Panc1 (cell line): ENCODE data around the gene MYO1B. TPM values are rescaled to one million over a fixed set of nuclear protein-coding genes. Genes with fewer than 3 reads are reported as not detected.

ENCODE experiments used
- ATAC-seq: fragments of 200-7000 bp; cut with Tn5 transposase; 2 replicates; pipeline ENCODE4 v1.9.1; 2020; ENCODE audit warnings: mild to moderate bottlenecking, moderate library complexity
- BruUV-seq: library from RNA; stranded (reverse); fragments of 400-500 nt; replicated peaks from 2 replicates; lab custom pipeline; 2021; lab: Mats Ljungman, UMichigan
- CTCF ChIA-PET: fragments of 300-600 bp; sonication (Branson Sonifier 250); formaldehyde crosslinking; loops from one replicate; lab custom pipeline; 2022; ENCODE audit warnings: antibody characterized with exemption; lab: Charles Lee
- POLR2A ChIA-PET: fragments of 300-600 bp; sonication (Branson Sonifier 250); formaldehyde crosslinking; loops from one replicate; lab custom pipeline; 2022; ENCODE audit warnings: antibody characterized with exemption; lab: Charles Lee
- DNase-seq: peaks from one replicate; pipeline ENCODE4 v3.0.0-alpha.2; 2010; ENCODE audit warnings: low read depth, low spot score
- H3K27ac ChIP-seq: 2 replicates; pipeline ENCODE4 v1.5.1; 2011; ENCODE audit warnings: mild to moderate bottlenecking, low read length, inconsistent platforms
- H3K27me3 ChIP-seq: fragments of 200-500 bp; sonication (Bioruptor generic); 2 replicates; pipeline ENCODE4 v1.6.0; 2014; ENCODE audit warnings: low read length, inconsistent platforms; ENCODE audit not compliant: control insufficient read depth, insufficient read depth
- H3K36me3 ChIP-seq: fragments of 200-500 bp; sonication (Bioruptor generic); 2 replicates; pipeline ENCODE4 v1.5.1; 2014; ENCODE audit warnings: inconsistent platforms, mild to moderate bottlenecking, low read length, moderate library complexity; ENCODE audit not compliant: control insufficient read depth, insufficient read depth
- H3K4me1 ChIP-seq: 2 replicates; pipeline ENCODE4 v1.5.1; 2011; ENCODE audit warnings: inconsistent platforms, mild to moderate bottlenecking, low read length, moderate library complexity; ENCODE audit not compliant: control insufficient read depth, insufficient read depth
- H3K4me3 ChIP-seq, 2 experiments: 2 replicates each; pipeline ENCODE4 v1.5.1; 2011 to 2012; ENCODE audit warnings: low read depth in 2 of 2, low read length in 2 of 2, mild to moderate bottlenecking in 2 of 2, inconsistent platforms in 1 of 2, moderate library complexity in 1 of 2
- H3K9me3 ChIP-seq: fragments of 200-500 bp; sonication (Bioruptor generic); 2 replicates; pipeline ENCODE4 v1.5.1; 2014; ENCODE audit warnings: low read depth, mild to moderate bottlenecking, inconsistent platforms, low read length, moderate library complexity; ENCODE audit not compliant: control insufficient read depth, insufficient read depth
- POLR2AphosphoS5 ChIP-seq: IDR thresholded peaks from 2 replicates; pipeline ENCODE4 v1.6.1; 2012; ENCODE audit warnings: mild to moderate bottlenecking, low read depth, low read length, moderate library complexity
- SIN3A ChIP-seq: IDR thresholded peaks from 2 replicates; pipeline ENCODE4 v1.6.1; 2012; ENCODE audit warnings: low read depth, mild to moderate bottlenecking, low read length, moderate library complexity, borderline replicate concordance; ENCODE audit not compliant: insufficient read depth
- TCF7L2 ChIP-seq: IDR thresholded peaks from 2 replicates; pipeline ENCODE4 v1.6.1; 2011; ENCODE audit warnings: mild to moderate bottlenecking, low read depth, low read length, inconsistent platforms
- in situ Hi-C: cut with HindIII; loops from 2 replicates; pipeline ENCODE4 v1.10.0; 2016; ENCODE audit warnings: low sequenced_read_pairs, low pct_unique_long_range_greater_than_20kb
- intact Hi-C: fragments of 100-400 bp; cut with micrococcal nuclease; formaldehyde crosslinking; loops from one replicate; pipeline ENCODE4 v1.10.0; 2022; ENCODE audit not compliant: unreplicated experiment
- total RNA-seq: library from RNA; stranded (reverse); gene quantifications from one replicate; pipeline ENCODE4 v1.2.1, GENCODE V29; 2021; ENCODE audit not compliant: unreplicated experiment
- TF ChIP-seq, protein P1 (sequence below), 2 experiments: IDR thresholded peaks; 2 replicates each; pipeline ENCODE4 v1.6.1; 2011 to 2012; ENCODE audit warnings: low read depth in 2 of 2, control low read depth in 1 of 2, low read length in 1 of 2, mild to moderate bottlenecking in 1 of 2, moderate library complexity in 1 of 2; ENCODE audit not compliant: insufficient read depth in 1 of 2
- TF ChIP-seq, protein P2 (sequence below): fragments of 450-650 bp; IDR thresholded peaks from 2 replicates; pipeline ENCODE4 v1.5.1; 2017; ENCODE audit warnings: mild to moderate bottlenecking

The MYO1B gene
- total RNA-seq, 1 experiment from 2014 or later: 51.5 TPM

DNA sequence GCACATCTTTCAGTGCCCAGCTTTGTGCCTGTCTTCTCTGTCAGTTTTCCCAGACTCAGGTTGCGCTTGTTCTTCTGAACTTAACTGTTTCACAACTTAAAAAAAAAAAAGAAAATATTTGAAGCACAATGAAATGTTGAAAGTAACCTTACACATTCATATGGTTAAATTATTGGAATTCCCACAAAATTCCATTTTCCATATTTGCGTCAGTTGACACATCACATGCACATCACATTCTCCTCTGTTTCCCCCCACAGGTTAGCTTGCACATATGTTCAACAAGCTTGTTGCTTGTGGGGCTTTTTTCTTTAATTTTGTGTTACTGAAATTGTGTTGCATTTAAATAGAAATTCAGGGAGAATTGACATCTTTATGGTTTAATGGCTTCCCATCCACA is 8.3 kb downstream of the MYO1B start:
- TF ChIP-seq SIN3A (no peak), TCF7L2 (no peak), POLR2AphosphoS5 (no peak)
- TF ChIP-seq, protein P1, sequence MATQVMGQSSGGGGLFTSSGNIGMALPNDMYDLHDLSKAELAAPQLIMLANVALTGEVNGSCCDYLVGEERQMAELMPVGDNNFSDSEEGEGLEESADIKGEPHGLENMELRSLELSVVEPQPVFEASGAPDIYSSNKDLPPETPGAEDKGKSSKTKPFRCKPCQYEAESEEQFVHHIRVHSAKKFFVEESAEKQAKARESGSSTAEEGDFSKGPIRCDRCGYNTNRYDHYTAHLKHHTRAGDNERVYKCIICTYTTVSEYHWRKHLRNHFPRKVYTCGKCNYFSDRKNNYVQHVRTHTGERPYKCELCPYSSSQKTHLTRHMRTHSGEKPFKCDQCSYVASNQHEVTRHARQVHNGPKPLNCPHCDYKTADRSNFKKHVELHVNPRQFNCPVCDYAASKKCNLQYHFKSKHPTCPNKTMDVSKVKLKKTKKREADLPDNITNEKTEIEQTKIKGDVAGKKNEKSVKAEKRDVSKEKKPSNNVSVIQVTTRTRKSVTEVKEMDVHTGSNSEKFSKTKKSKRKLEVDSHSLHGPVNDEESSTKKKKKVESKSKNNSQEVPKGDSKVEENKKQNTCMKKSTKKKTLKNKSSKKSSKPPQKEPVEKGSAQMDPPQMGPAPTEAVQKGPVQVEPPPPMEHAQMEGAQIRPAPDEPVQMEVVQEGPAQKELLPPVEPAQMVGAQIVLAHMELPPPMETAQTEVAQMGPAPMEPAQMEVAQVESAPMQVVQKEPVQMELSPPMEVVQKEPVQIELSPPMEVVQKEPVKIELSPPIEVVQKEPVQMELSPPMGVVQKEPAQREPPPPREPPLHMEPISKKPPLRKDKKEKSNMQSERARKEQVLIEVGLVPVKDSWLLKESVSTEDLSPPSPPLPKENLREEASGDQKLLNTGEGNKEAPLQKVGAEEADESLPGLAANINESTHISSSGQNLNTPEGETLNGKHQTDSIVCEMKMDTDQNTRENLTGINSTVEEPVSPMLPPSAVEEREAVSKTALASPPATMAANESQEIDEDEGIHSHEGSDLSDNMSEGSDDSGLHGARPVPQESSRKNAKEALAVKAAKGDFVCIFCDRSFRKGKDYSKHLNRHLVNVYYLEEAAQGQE (IDR thresholded peaks at IDR 0.05; ENCODE audit: insufficient read depth in 1 of 2, low read depth in 2 of 2, low read length in 1 of 2): no peak
- TF ChIP-seq, protein P2, sequence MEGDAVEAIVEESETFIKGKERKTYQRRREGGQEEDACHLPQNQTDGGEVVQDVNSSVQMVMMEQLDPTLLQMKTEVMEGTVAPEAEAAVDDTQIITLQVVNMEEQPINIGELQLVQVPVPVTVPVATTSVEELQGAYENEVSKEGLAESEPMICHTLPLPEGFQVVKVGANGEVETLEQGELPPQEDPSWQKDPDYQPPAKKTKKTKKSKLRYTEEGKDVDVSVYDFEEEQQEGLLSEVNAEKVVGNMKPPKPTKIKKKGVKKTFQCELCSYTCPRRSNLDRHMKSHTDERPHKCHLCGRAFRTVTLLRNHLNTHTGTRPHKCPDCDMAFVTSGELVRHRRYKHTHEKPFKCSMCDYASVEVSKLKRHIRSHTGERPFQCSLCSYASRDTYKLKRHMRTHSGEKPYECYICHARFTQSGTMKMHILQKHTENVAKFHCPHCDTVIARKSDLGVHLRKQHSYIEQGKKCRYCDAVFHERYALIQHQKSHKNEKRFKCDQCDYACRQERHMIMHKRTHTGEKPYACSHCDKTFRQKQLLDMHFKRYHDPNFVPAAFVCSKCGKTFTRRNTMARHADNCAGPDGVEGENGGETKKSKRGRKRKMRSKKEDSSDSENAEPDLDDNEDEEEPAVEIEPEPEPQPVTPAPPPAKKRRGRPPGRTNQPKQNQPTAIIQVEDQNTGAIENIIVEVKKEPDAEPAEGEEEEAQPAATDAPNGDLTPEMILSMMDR: no peak
- DNase-seq: no peak
- intact Hi-C loops: no loop called here
- CTCF ChIA-PET: no interaction called here
- no peak for ATAC-seq
- Histone ChIP-seq H3K27me3 (no peaks in the 10 kb centered on the region), H3K36me3 (no peaks in the 10 kb centered on the region), H3K4me1 (peaks cover 36% of the 10 kb centered on the region), H3K4me3 (no peak overlapping the region), H3K27ac (0 out of 2 replicates have a peak overlapping the region, but pooled peaks have one; percentile 15), H3K9me3 (no peaks in the 10 kb centered on the region)
- BruUV-seq: no TSS peak
- POLR2A ChIA-PET: interaction anchor here (0.7 kb wide), 1 partner anchor 217 kb away, joined by 5 read pairs; no protein-coding TSS in a partner anchor
- in situ Hi-C loops: no loop called here

DNA sequence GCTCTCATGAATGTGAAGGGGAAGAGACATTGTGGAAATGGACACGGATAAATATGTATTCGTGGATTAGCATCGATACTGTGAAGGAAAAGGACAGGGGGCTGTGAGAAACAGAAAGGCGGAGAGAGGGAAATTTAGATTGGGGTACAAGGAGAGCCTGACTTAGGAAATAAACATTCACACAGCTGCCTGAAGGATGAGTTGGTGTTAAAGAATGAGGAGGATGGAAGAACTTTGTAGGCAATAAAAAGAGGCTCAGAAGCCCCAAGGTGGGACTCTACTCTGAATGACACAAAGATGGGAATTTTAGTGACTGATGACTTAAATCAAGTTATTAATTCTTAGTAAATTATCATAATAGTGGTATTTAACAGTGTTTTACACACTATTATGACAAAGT is 10.1 kb downstream of the MYO1B start:
- H3K4me3 ChIP-seq: no peak overlapping the region
- ChIA-PET POLR2A (no interaction called here), CTCF (interaction anchor here (0.5 kb wide), 1 partner anchor 9 kb away, joined by 12 read pairs; no protein-coding TSS in a partner anchor)
- ATAC-seq (no peak), DNase-seq (no peak)
- intact Hi-C loops (no loop called here), in situ Hi-C loops (no loop called here)
- TF ChIP-seq, protein P1 (IDR thresholded peaks at IDR 0.05; ENCODE audit: insufficient read depth in 1 of 2, low read depth in 2 of 2, low read length in 1 of 2): no peak
- no peak for TF ChIP-seq POLR2AphosphoS5
- TF ChIP-seq, protein P2: no peak
- TF ChIP-seq SIN3A: no peak
- no peak for TF ChIP-seq TCF7L2
- no peaks in the 10 kb centered on the region for H3K9me3 ChIP-seq
- peaks cover 20% of the 10 kb centered on the region for H3K4me1 ChIP-seq
- no peaks in the 10 kb centered on the region for H3K27me3 ChIP-seq
- no TSS peak for BruUV-seq
- H3K27ac ChIP-seq: no peak overlapping the region
- no peaks in the 10 kb centered on the region for H3K36me3 ChIP-seq
